Prostate gland (tissue), 2 donors: ENCODE results near the gene DEDD. TPM values are rescaled to one million over a fixed set of nuclear protein-coding genes. Genes with fewer than 3 reads are reported as not detected.

Experiments used
- DNase-seq: peaks from one replicate; pipeline ENCODE4 v3.0.0-alpha.2; 2019; ENCODE audit warnings: low spot score
- H3K27ac ChIP-seq, 2 donors: fragments of 200-600 bp; sonication (generic); 2 replicates each; pipeline ENCODE4 v1.5.1; 2017 to 2019
- H3K27me3 ChIP-seq: fragments of 200-600 bp; sonication (generic); replicated peaks from 2 replicates; pipeline ENCODE4 v1.5.1; 2019; ENCODE audit not compliant: insufficient read depth
- H3K36me3 ChIP-seq, 2 donors: fragments of 200-600 bp; sonication (generic); 1 replicate in 1 of 2; 2 replicates in 1 of 2; pipeline versions ENCODE4 v1.5.1 to v1.8.1; 2017 to 2019
- H3K4me1 ChIP-seq: fragments of 200-600 bp; sonication (generic); replicated peaks from 2 replicates; pipeline ENCODE4 v1.5.1; 2019
- H3K4me3 ChIP-seq, 2 donors: fragments of 200-600 bp; sonication (generic); 2 replicates each; pipeline ENCODE4 v1.5.1; 2017 to 2019
- H3K9me3 ChIP-seq: fragments of 200-600 bp; sonication (generic); 2 replicates; pipeline ENCODE4 v1.5.1; 2017
- CTCF ChIP-seq, 4 experiments: fragments of 200-600 bp in 2 of 4; fragments of 450-650 bp in 2 of 4; sonication (generic) in 2 of 4; IDR thresholded peaks; 1 replicate in 3 of 4; 2 replicates in 1 of 4; pipeline ENCODE4 v1.5.1; 2016 to 2019; ENCODE audit warnings: antibody characterized with exemption in 4 of 4, mild to moderate bottlenecking in 2 of 4, moderate library complexity in 2 of 4
- POLR2A ChIP-seq: fragments of 450-650 bp; IDR thresholded peaks from one replicate; pipeline ENCODE4 v1.6.1; 2016; ENCODE audit warnings: antibody characterized with exemption, mild to moderate bottlenecking
- POLR2AphosphoS5 ChIP-seq: sonication (generic); formaldehyde crosslinking; IDR thresholded peaks from one replicate; pipeline ENCODE4 v1.6.1; 2017; ENCODE audit warnings: antibody characterized with exemption
- WGBS: methylation state at CpG from one replicate; pipeline ENCODE4 v1.1.5; 2018; 5-methylcytosine and 5-hydroxymethylcytosine counted together
- intact Hi-C: fragments of 100-400 bp; cut with DNase I; formaldehyde crosslinking; loops from one replicate; pipeline ENCODE4 v1.14.2; 2022
- total RNA-seq, 2 donors: library from RNA; depleted of rRNA; stranded (reverse); fragments of >200 nt; gene quantifications; one replicate each; pipeline ENCODE4 v1.1.0, GENCODE V29; 2016

The DEDD gene
- total RNA-seq, 2 donors from 2014 or later, result 30.1 to 41.5 TPM

- WGBS, result 91% methylated on average over 2 of the region's 2 CpGs
- H3K36me3 ChIP-seq, result no peaks in the 10 kb centered on the region
- no peaks in the 10 kb centered on the region for H3K9me3 ChIP-seq
- intact Hi-C loops, result no loop called here
- H3K4me1 ChIP-seq, result no peaks in the 10 kb centered on the region
- no peak for DNase-seq
- TF ChIP-seq POLR2AphosphoS5 (no peak), POLR2A (no peak), CTCF (IDR thresholded peaks at IDR 0.05) (no peak)
- no peaks in the 10 kb centered on the region for H3K27me3 ChIP-seq
- H3K27ac ChIP-seq, result no peak overlapping the region
- H3K4me3 ChIP-seq, result no peak overlapping the region
Observed at GRCh38 chr1:161111527-161111926, 20.9 kb downstream of the DEDD start.

GRCh38 chr1:161111117-161111516 lies 21.4 kb downstream of the DEDD start:
- no peak overlapping the region for H3K27ac ChIP-seq
- intact Hi-C loops, result no loop called here

GRCh38 chr1:161106431-161106830 lies 26.0 kb downstream of the DEDD start:
- no peak for DNase-seq
- WGBS, result 100% methylated on average over 1 of the region's 1 CpG
- H3K9me3 ChIP-seq, result no peaks in the 10 kb centered on the region
- H3K4me3 ChIP-seq, result no peak overlapping the region
- no peaks in the 10 kb centered on the region for H3K36me3 ChIP-seq
- no peak overlapping the region for H3K27ac ChIP-seq
- H3K27me3 ChIP-seq, result no peaks in the 10 kb centered on the region
- intact Hi-C loops, result no loop called here
- no peak for TF ChIP-seq CTCF (IDR thresholded peaks at IDR 0.05)
- TF ChIP-seq POLR2A, result no peak
- no peak for TF ChIP-seq POLR2AphosphoS5
- H3K4me1 ChIP-seq, result no peaks in the 10 kb centered on the region

More at GRCh38 chr1:161111117-161111516, 21.4 kb downstream of the DEDD start:
- Histone ChIP-seq H3K27me3 (no peaks in the 10 kb centered on the region), H3K9me3 (no peaks in the 10 kb centered on the region), H3K36me3 (no peaks in the 10 kb centered on the region), H3K4me3 (no peak overlapping the region), H3K4me1 (no peaks in the 10 kb centered on the region)
- DNase-seq, result no peak
- TF ChIP-seq CTCF (IDR thresholded peaks at IDR 0.05) (no peak), POLR2AphosphoS5 (no peak)
- 98% methylated on average over 3 of the region's 3 CpGs for WGBS

- TF ChIP-seq POLR2AphosphoS5 (no peak), CTCF (IDR thresholded peaks at IDR 0.05) (no peak), POLR2A (no peak)
- no peak for DNase-seq
- WGBS, result 69% methylated on average over 2 of the region's 2 CpGs
Observed at GRCh38 chr1:161100556-161100955, 31.9 kb downstream of the DEDD start.

GRCh38 chr1:161099090-161099802 lies 33.2 kb downstream of the DEDD start:
- no peaks in the 10 kb centered on the region for H3K9me3 ChIP-seq
- no peaks in the 10 kb centered on the region for H3K4me1 ChIP-seq
- H3K27ac ChIP-seq, result no peak overlapping the region
- intact Hi-C loops, result loop anchor here (5.0 kb wide), 2 partner anchors 52 to 102 kb away; partner anchors contain the start of gene USF1
- no peak for DNase-seq
- H3K4me3 ChIP-seq, result peak overlapping the region; percentile 71 to 76
- no peaks in the 10 kb centered on the region for H3K36me3 ChIP-seq
- no peak for TF ChIP-seq POLR2AphosphoS5
- no peak for TF ChIP-seq POLR2A
- TF ChIP-seq CTCF (IDR thresholded peaks at IDR 0.05), result no peak
- WGBS, result 66% methylated on average over 9 of the region's 9 CpGs
- H3K27me3 ChIP-seq, result no peaks in the 10 kb centered on the region

More at GRCh38 chr1:161100556-161100955, 31.9 kb downstream of the DEDD start:
- intact Hi-C loops, result no loop called here
- H3K4me1 ChIP-seq, result no peaks in the 10 kb centered on the region
- H3K9me3 ChIP-seq, result no peaks in the 10 kb centered on the region
- no peak overlapping the region for H3K27ac ChIP-seq
- no peaks in the 10 kb centered on the region for H3K27me3 ChIP-seq
- no peaks in the 10 kb centered on the region for H3K36me3 ChIP-seq
- H3K4me3 ChIP-seq, result no peak overlapping the region
